GM15510 (cell line): Measurements from ENCODE around the gene RNH1.

Experiments used
- POLR2A ChIP-seq: IDR thresholded peaks from 3 replicates; pipeline ENCODE4 v1.6.1; 2011; ENCODE audit warnings: borderline replicate concordance; ENCODE audit not compliant: insufficient read length; ENCODE audit errors: extremely low read depth

Gene RNH1

GRCh38 chr11:506995-507726, at the start of gene RNH1:
Gene RNH1 (minus strand): TSS chr11:507242. CDS start chr11:502162, 5,080 bp downstream.
- peak; percentile 68 for TF ChIP-seq POLR2A

- no peak for TF ChIP-seq POLR2A
Measured at GRCh38 chr11:555780-556661, 49.0 kb upstream of the RNH1 start.

DNA sequence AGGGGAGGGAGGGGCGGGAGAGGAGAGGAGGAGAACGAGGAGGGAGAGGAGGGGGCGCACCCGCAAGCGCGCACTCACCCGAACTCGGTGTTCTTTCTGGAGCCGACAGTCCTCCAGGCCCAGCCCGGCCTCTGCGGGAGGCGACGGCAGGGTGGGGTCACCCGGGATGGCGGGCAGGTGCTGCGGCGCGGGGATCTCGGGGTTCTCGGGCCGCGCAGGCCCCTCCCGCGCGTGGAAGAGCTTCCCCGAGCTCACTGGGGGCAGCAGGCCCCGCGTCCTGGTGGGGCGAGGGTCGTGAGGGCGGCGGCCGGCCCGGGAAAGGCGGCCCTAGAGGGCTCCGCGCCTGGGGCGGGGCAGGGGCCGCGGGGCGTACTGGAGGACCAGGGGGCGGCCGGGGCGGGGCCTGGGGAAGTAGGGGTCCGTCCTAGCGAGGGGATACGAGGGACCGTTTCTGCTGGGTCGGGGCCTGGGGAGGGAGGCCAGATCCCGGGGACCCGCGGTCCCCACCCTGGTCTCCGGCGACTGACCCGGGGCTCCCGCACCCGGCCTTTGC, 48.3 kb upstream of the RNH1 start:
- TF ChIP-seq POLR2A = no peak

- TF ChIP-seq POLR2A = no peak
Measured at GRCh38 chr11:554428-555226, 47.6 kb upstream of the RNH1 start.

DNA sequence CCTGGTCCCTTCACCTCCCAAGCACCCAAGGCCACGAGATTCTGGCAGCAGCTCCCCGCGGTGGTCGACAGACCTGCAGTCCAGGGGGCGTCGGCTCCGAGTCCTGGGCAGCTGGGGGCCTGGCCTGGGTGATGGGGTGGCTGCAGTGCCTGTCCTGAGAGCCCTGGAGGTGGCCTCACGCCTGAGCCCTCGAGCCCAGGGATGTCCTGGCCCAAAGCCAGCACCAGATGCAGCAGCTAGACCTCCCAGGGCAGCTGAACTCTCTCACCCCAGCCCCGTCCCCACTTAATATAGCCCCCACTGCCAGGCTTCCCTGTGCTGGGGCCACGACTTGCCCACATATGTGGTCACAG, 46.9 kb upstream of the RNH1 start:
- no peak for TF ChIP-seq POLR2A

DNA sequence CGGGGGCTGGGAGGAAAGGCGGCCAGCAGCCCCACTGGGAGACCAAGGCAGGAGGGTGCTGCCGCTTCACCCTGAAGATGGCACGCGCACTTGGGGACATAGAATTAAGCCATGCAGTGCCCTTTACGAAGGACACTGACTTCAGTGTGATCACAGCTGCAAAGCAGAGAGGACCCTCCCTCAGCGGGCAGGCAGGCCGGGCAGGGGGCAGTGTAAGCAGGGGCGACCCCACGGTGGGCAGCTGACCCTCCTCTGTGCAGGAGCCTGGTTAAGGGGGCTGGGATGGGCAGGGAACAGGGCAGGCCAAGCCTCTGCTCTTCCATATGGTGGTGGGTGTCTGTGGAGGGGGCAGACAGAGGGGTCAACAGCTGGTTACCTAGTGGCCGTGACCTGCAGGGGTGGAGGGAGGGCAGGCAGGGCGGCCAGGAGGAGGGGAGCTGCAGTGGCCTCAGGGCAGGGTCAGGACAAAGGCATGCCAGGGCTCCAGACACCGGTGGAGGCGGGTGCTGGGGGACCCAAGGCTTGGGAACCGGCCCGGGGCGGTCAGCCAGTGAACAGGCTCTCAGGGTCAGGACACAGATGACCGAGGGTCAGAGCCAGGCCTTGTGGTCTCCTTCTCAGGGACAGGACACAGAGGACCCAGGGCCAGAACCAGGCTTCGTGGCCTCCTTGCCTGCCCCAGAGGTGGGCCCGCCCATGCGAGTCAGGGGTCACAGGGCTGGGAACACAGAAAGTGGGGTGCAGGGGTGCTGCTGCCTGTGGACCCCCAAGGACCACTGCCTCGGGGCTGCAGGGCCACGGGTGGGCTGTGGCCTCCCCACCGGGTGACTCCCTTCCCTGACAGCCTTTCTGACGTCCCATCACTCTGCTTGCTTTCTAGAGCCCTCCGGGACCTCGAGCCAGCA, 46.3 kb upstream of the RNH1 start:
- no peak for TF ChIP-seq POLR2A

- no peak for TF ChIP-seq POLR2A
Measured at GRCh38 chr11:551596-551995, 44.6 kb upstream of the RNH1 start.

DNA sequence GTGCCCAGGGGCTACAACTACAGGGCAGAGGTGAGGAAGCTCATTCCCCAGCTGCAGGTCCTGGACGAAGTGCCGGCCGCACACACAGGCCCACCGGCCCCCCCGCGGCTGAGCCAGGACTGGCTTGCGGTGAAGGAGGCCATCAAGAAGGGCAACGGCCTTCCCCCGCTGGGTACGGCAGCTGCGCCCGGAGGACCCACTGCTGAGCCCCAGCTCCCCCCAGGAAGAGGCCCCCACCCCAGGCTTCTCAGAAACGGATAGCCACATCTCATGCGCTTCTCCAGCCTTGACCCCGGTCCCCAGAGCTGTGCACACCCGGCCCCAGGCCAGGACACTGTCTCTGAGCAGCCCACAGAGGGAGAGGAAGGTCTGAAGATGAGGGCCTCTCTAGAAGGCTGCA, 44.1 kb upstream of the RNH1 start:
- TF ChIP-seq POLR2A = no peak

GRCh38 chr11:550746-551085, 43.7 kb upstream of the RNH1 start:
- TF ChIP-seq POLR2A = no peak

GRCh38 chr11:550021-550745, 43.1 kb upstream of the RNH1 start:
- no peak for TF ChIP-seq POLR2A

- no peak for TF ChIP-seq POLR2A
Measured at GRCh38 chr11:548700-549603, 41.9 kb upstream of the RNH1 start.

DNA sequence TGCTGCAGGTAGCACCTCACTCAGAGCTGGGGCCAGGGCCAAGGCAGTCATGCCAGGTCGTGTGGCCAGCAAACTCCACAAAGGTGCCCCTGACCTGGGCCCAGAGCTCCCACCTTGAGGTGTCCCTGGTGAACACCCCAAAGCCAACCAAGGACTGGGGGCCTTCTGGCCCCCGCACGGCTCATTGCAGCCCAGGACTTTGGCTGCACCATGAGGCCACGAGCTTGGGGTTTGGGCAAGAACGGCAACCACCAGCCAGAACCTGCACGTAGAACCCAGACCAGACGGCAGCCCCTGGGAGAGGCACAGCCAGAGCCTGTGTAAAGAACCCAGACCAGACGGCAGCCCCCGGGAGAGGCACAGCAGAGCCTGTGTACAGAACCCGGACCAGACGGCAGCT, 38.1 kb upstream of the RNH1 start:
- TF ChIP-seq POLR2A = no peak
